Osteoblast (primary cell): Measurements from ENCODE around the gene ZBED4. TPM values are rescaled to one million over a fixed set of nuclear protein-coding genes. Genes with fewer than 3 reads are reported as not detected.

Experiments used
- DNase-seq: peaks from one replicate; pipeline ENCODE4 v3.0.0; 2011; ENCODE audit warnings: low spot score, mixed read lengths; ENCODE audit not compliant: insufficient read length; ENCODE audit errors: missing footprints
- H2AFZ ChIP-seq: 2 replicates; pipeline ENCODE4 v1.6.0; 2011; ENCODE audit warnings: mild to moderate bottlenecking, low read length
- H3K27ac ChIP-seq: 2 replicates; pipeline ENCODE4 v1.5.1; 2011; ENCODE audit warnings: mild to moderate bottlenecking, low read depth, low read length, moderate library complexity
- H3K27me3 ChIP-seq: 2 replicates; pipeline ENCODE4 v1.6.0; 2012; ENCODE audit warnings: mild to moderate bottlenecking, control low read depth, inconsistent platforms, low read length, moderate library complexity; ENCODE audit not compliant: insufficient read depth
- H3K36me3 ChIP-seq: 2 replicates; pipeline ENCODE4 v1.5.1; 2011; ENCODE audit warnings: mild to moderate bottlenecking, low read length, control low read depth, moderate library complexity; ENCODE audit not compliant: insufficient read depth
- H3K4me1 ChIP-seq: 2 replicates; pipeline ENCODE4 v1.5.1; 2011; ENCODE audit warnings: mild to moderate bottlenecking, low read length, control low read depth, moderate library complexity; ENCODE audit not compliant: insufficient read depth
- H3K4me2 ChIP-seq: 2 replicates; pipeline ENCODE4 v1.6.0; 2011; ENCODE audit warnings: mild to moderate bottlenecking, low read length; ENCODE audit not compliant: insufficient read depth
- H3K4me3 ChIP-seq: fragments of 200-600 bp; sonication (generic); 3 replicates; pipeline ENCODE4 v1.5.1; 2012; ENCODE audit warnings: mild to moderate bottlenecking, low read length, inconsistent platforms; ENCODE audit not compliant: insufficient read depth
- H3K79me2 ChIP-seq: 2 replicates; pipeline ENCODE4 v1.6.0; 2012; ENCODE audit warnings: mild to moderate bottlenecking, low read length, control low read depth, inconsistent platforms; ENCODE audit not compliant: insufficient read depth
- H3K9me3 ChIP-seq: 2 replicates; pipeline ENCODE4 v1.5.1; 2011; ENCODE audit warnings: low read depth, low read length, control low read depth
- H4K20me1 ChIP-seq: 2 replicates; pipeline ENCODE4 v1.6.0; 2012; ENCODE audit warnings: mild to moderate bottlenecking, low read length, control low read depth; ENCODE audit not compliant: insufficient read depth
- CTCF ChIP-seq: IDR thresholded peaks from 2 replicates; pipeline ENCODE4 v1.5.1; 2011; ENCODE audit warnings: mild to moderate bottlenecking, low read depth, low read length, moderate library complexity; ENCODE audit errors: extremely low read depth
- total RNA-seq: library from RNA; depleted of rRNA; stranded (reverse); fragments of >200 nt; gene quantifications from 2 replicates; pipeline ENCODE4 v1.2.3, GENCODE V29; 2012

The ZBED4 gene
- total RNA-seq, 1 donor = 8.3 TPM

- Histone ChIP-seq H3K4me2 (no peak overlapping the region), H4K20me1 (peaks cover 53% of the 10 kb centered on the region), H2AFZ (no peak overlapping the region), H3K27me3 (no peaks in the 10 kb centered on the region), H3K4me1 (no peaks in the 10 kb centered on the region), H3K9me3 (peaks cover 8% of the 10 kb centered on the region), H3K27ac (no peak overlapping the region), H3K4me3 (no peak overlapping the region), H3K79me2 (peaks cover 97% of the 10 kb centered on the region), H3K36me3 (peaks cover 10% of the 10 kb centered on the region)
- DNase-seq = peak; percentile 66
- TF ChIP-seq CTCF = no peak
These were observed 13.9 kb downstream of the ZBED4 start for GRCh38 chr22:49867303-49868265.

- TF ChIP-seq CTCF = no peak
These were observed 15.6 kb downstream of the ZBED4 start for GRCh38 chr22:49869086-49869830.

GRCh38 chr22:49869845-49870712 lies 16.4 kb downstream of the ZBED4 start:
- DNase-seq = no peak
- Histone ChIP-seq H3K27me3 (no peaks in the 10 kb centered on the region), H3K79me2 (peaks cover 92% of the 10 kb centered on the region), H3K4me2 (no peak overlapping the region), H3K27ac (no peak overlapping the region), H3K4me1 (no peaks in the 10 kb centered on the region), H3K36me3 (peaks cover 10% of the 10 kb centered on the region), H2AFZ (no peak overlapping the region), H4K20me1 (peaks cover 45% of the 10 kb centered on the region), H3K9me3 (peaks cover 8% of the 10 kb centered on the region), H3K4me3 (no peak overlapping the region)
- TF ChIP-seq CTCF = no peak

More at GRCh38 chr22:49869086-49869830, 15.6 kb downstream of the ZBED4 start:
- DNase-seq = no peak
- H3K4me2 ChIP-seq = no peak overlapping the region
- peaks cover 10% of the 10 kb centered on the region for H3K36me3 ChIP-seq
- peaks cover 8% of the 10 kb centered on the region for H3K9me3 ChIP-seq
- peaks cover 48% of the 10 kb centered on the region for H4K20me1 ChIP-seq
- H3K27me3 ChIP-seq = no peaks in the 10 kb centered on the region
- peaks cover 96% of the 10 kb centered on the region for H3K79me2 ChIP-seq
- no peak overlapping the region for H2AFZ ChIP-seq
- no peaks in the 10 kb centered on the region for H3K4me1 ChIP-seq
- no peak overlapping the region for H3K27ac ChIP-seq
- H3K4me3 ChIP-seq = no peak overlapping the region
